Upper lobe of left lung (tissue), 6 donors: ENCODE results near the gene SMYD3. TPM values are rescaled to one million over a fixed set of nuclear protein-coding genes. Genes with fewer than 3 reads are reported as not detected.

Experiments
- ATAC-seq, 2 donors: fragments of 200-7000 bp; cut with Tn5 transposase; one replicate each; pipeline ENCODE4 v1.9.1; 2022; ENCODE audit warnings: mild to moderate bottlenecking in 2 of 2, moderate library complexity in 2 of 2; ENCODE audit not compliant: low FRiP score in 2 of 2
- DNase-seq, 2 donors: peaks; one replicate each; pipeline ENCODE4 v3.0.0-alpha.2; 2019 to 2020
- H3K27ac ChIP-seq, 4 donors: fragments of 200-600 bp; sonication (generic); one replicate each; pipeline ENCODE4 v1.5.1; 2016 to 2019
- H3K27me3 ChIP-seq, 4 donors: fragments of 200-600 bp; sonication (generic); one replicate each; pipeline ENCODE4 v1.5.1; 2017 to 2019
- H3K36me3 ChIP-seq, 4 donors: fragments of 200-600 bp; sonication (generic); one replicate each; pipeline ENCODE4 v1.5.1; 2016 to 2019
- H3K4me1 ChIP-seq, 4 donors: fragments of 200-600 bp; sonication (generic); one replicate each; pipeline ENCODE4 v1.5.1; 2018 to 2019
- H3K4me3 ChIP-seq, 4 donors: fragments of 200-600 bp; sonication (generic); one replicate each; pipeline ENCODE4 v1.5.1; 2017 to 2019; ENCODE audit warnings: mild to moderate bottlenecking in 2 of 4, moderate library complexity in 1 of 4
- H3K9me3 ChIP-seq, 4 donors: fragments of 200-600 bp; sonication (generic); one replicate each; pipeline ENCODE4 v1.5.1; 2018 to 2019
- EP300 ChIP-seq, 4 donors: sonication (generic); formaldehyde crosslinking; IDR thresholded peaks; one replicate each; pipeline ENCODE4 v1.5.1; 2017; ENCODE audit warnings: antibody characterized with exemption in 4 of 4, control low read depth in 2 of 4
- POLR2A ChIP-seq, 4 donors: fragments of 450-650 bp; IDR thresholded peaks; one replicate each; pipeline ENCODE4 v1.5.1; 2016 to 2017; ENCODE audit warnings: antibody characterized with exemption in 4 of 4, mild to moderate bottlenecking in 2 of 4
- POLR2AphosphoS5 ChIP-seq, 2 donors: sonication (generic); formaldehyde crosslinking; IDR thresholded peaks; one replicate each; pipeline ENCODE4 v1.5.1; 2017; ENCODE audit warnings: antibody characterized with exemption in 2 of 2
- WGBS, 2 donors: methylation state at CpG; one replicate each; pipeline ENCODE4 v1.1.5; 2017 to 2018; 5-methylcytosine and 5-hydroxymethylcytosine counted together
- total RNA-seq, 6 donors: library from RNA; depleted of rRNA in 4 of 6; stranded (reverse); fragments of >200 nt in 4 of 6; gene quantifications; one replicate each; pipeline versions ENCODE4 v1.1.0 to v1.2.1, GENCODE V29; 2016 to 2021
- TF ChIP-seq, protein P1 (sequence below), 6 experiments: fragments of 450-650 bp in 4 of 6; fragments of 200-600 bp in 2 of 6; sonication (generic) in 2 of 6; IDR thresholded peaks; one replicate each; pipeline ENCODE4 v1.5.1; 2016 to 2019; ENCODE audit warnings: antibody characterized with exemption in 6 of 6
- donor health status: DM: no; HTN: no; CAD: no; lungs with moderate emphysema.
- donor health status: DM: no; HTN: yes; CAD: no; lungs with severe emphysema.

Gene SMYD3
- total RNA-seq, 6 donors from 2014 or later, result 22.7 to 109 (median 34.0) TPM

- DNase-seq (no peak), ATAC-seq (no peak)
- no peak overlapping the region for H3K27ac ChIP-seq
- H3K27me3 ChIP-seq, result no peaks in the 10 kb centered on the region
- no peaks in the 10 kb centered on the region for H3K9me3 ChIP-seq
- TF ChIP-seq POLR2AphosphoS5 (IDR thresholded peaks at IDR 0.05) (no peak), POLR2A (IDR thresholded peaks at IDR 0.05) (no peak), EP300 (IDR thresholded peaks at IDR 0.05) (no peak)
- TF ChIP-seq, protein P1, sequence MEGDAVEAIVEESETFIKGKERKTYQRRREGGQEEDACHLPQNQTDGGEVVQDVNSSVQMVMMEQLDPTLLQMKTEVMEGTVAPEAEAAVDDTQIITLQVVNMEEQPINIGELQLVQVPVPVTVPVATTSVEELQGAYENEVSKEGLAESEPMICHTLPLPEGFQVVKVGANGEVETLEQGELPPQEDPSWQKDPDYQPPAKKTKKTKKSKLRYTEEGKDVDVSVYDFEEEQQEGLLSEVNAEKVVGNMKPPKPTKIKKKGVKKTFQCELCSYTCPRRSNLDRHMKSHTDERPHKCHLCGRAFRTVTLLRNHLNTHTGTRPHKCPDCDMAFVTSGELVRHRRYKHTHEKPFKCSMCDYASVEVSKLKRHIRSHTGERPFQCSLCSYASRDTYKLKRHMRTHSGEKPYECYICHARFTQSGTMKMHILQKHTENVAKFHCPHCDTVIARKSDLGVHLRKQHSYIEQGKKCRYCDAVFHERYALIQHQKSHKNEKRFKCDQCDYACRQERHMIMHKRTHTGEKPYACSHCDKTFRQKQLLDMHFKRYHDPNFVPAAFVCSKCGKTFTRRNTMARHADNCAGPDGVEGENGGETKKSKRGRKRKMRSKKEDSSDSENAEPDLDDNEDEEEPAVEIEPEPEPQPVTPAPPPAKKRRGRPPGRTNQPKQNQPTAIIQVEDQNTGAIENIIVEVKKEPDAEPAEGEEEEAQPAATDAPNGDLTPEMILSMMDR (IDR thresholded peaks at IDR 0.05), result no peak
- H3K4me1 ChIP-seq, result no peaks in the 10 kb centered on the region
- H3K4me3 ChIP-seq, result no peak overlapping the region
- H3K36me3 ChIP-seq, result peaks cover 0 to 3% (median 0%) of the 10 kb centered on the region in 4 donors
- WGBS, 2 donors, result 71 to 92% methylated on average over 2 of the region's 2 CpGs
These were observed 606.0 kb downstream of the SMYD3 start for GRCh38 chr1:245901037-245901436.

DNA sequence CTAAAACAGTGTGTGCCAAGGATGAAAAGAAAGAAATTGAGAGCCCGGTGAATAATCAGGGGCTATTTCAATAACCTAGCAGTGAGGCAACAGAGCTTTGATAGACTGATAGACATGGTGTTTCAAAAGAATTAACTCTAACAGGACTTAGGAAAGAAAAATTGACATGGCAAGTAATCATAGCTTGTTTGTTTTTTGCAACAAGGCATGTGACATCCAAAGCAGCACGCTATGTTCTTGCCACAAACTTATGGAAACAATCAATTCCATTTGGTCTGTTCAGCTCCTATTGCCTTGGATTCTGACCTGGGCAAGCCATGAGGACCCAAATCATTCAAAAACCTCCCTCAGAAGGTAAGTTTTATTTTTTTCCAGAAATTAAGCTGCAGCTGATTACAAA lies 608.5 kb downstream of the SMYD3 start:
- TF ChIP-seq, protein P1 (IDR thresholded peaks at IDR 0.05), result no peak
- TF ChIP-seq POLR2A (IDR thresholded peaks at IDR 0.05) (no peak), EP300 (IDR thresholded peaks at IDR 0.05) (no peak), POLR2AphosphoS5 (IDR thresholded peaks at IDR 0.05) (no peak)
- H3K9me3 ChIP-seq, result no peaks in the 10 kb centered on the region
- DNase-seq (no peak), ATAC-seq (no peak)
- no peaks in the 10 kb centered on the region for H3K4me1 ChIP-seq
- WGBS, 2 donors, result 91 to 98% methylated on average over 2 of the region's 2 CpGs
- no peak overlapping the region for H3K4me3 ChIP-seq
- H3K27ac ChIP-seq, result no peak overlapping the region
- H3K36me3 ChIP-seq, result no peaks in the 10 kb centered on the region
- no peaks in the 10 kb centered on the region for H3K27me3 ChIP-seq

DNA sequence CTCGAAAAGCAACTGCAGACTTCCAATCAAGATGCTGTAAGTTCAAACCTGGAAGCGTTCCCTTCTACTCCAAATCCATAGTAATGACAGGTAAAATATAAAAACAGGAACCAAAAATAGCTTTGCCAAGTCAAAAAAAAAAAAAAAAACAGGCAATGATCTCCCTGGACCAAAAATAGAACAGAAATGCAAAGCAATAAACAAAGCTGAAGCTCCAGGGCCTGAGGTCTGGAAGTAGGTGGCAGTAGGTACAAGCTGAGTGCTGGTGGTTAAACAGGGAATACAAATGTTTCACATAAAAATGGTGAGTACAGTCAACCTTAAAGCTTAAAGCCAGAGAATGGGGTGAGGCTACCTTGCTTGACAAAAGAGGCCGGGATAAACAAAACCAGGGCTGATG lies 610.8 kb downstream of the SMYD3 start:
- Histone ChIP-seq H3K4me3 (no peak overlapping the region), H3K9me3 (no peaks in the 10 kb centered on the region), H3K36me3 (no peaks in the 10 kb centered on the region), H3K27me3 (no peaks in the 10 kb centered on the region), H3K27ac (no peak overlapping the region), H3K4me1 (no peaks in the 10 kb centered on the region)
- ATAC-seq (no peak), DNase-seq (no peak)
- TF ChIP-seq POLR2A (IDR thresholded peaks at IDR 0.05), result no peak
- TF ChIP-seq, protein P1 (IDR thresholded peaks at IDR 0.05), result no peak
- no peak for TF ChIP-seq EP300 (IDR thresholded peaks at IDR 0.05)
- TF ChIP-seq POLR2AphosphoS5 (IDR thresholded peaks at IDR 0.05), result no peak
- 87 to 92% methylated on average over 3 of the region's 3 CpGs for WGBS, 2 donors

DNA sequence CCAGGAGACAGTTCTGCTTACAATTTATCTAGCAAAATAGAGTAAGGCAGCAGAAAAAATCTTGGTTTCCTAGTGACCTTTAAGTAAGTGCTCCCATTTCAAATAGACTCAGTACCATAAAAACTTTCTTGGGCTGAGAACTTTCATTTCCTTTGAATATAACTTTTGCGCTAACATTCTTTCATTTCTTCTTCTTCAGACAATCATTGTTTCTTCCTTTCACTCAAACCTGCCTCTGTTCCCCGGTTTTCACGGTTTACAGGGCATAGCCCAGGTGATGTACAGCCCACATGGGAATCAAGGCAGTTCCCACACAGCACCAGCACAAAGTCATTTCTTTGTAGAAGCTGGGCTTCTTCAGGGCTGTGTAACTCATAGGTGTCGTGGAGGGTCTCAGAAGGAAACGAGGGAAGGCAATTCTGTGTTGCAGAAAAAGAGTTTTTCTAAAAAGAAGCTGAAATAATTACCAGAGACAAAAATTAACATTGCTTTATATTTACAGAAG lies 611.6 kb downstream of the SMYD3 start:
- 92 to 95% methylated on average over 5 of the region's 5 CpGs for WGBS, 2 donors
- no peaks in the 10 kb centered on the region for H3K36me3 ChIP-seq
- TF ChIP-seq, protein P1 (IDR thresholded peaks at IDR 0.05), result no peak
- no peak for TF ChIP-seq POLR2A (IDR thresholded peaks at IDR 0.05)
- TF ChIP-seq EP300 (IDR thresholded peaks at IDR 0.05), result no peak
- no peak for TF ChIP-seq POLR2AphosphoS5 (IDR thresholded peaks at IDR 0.05)
- H3K4me1 ChIP-seq, result no peaks in the 10 kb centered on the region
- no peak for DNase-seq
- no peaks in the 10 kb centered on the region for H3K27me3 ChIP-seq
- no peaks in the 10 kb centered on the region for H3K9me3 ChIP-seq
- H3K4me3 ChIP-seq, result no peak overlapping the region
- H3K27ac ChIP-seq, result no peak overlapping the region
- no peak for ATAC-seq

DNA sequence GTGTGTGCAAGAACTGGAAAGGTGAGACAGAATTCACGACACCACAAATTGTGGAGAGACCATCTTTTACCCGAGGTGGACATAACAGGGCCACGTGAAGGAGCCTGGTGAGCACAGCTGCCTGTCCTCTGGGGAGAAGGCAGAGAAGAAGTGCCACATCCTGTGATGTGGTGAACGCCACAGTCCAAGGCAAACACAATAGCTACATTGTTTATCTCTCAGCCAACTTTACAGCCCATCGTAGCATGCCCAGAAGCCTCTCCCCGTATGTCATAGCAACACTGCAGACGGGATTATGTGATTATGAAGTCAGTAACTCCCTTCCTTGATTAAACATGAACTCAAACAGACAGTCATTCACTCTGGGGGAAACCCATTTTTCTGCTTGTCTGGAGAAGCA lies 612.2 kb downstream of the SMYD3 start:
- no peaks in the 10 kb centered on the region for H3K27me3 ChIP-seq
- no peak for TF ChIP-seq EP300 (IDR thresholded peaks at IDR 0.05)
- no peak for TF ChIP-seq POLR2A (IDR thresholded peaks at IDR 0.05)
- TF ChIP-seq POLR2AphosphoS5 (IDR thresholded peaks at IDR 0.05), result no peak
- TF ChIP-seq, protein P1 (IDR thresholded peaks at IDR 0.05), result no peak
- H3K36me3 ChIP-seq, result no peaks in the 10 kb centered on the region
- no peak overlapping the region for H3K27ac ChIP-seq
- 68 to 77% methylated on average over 7 of the region's 7 CpGs for WGBS, 2 donors
- no peak for ATAC-seq
- no peak overlapping the region for H3K4me3 ChIP-seq
- DNase-seq, result no peak
- no peaks in the 10 kb centered on the region for H3K4me1 ChIP-seq
- no peaks in the 10 kb centered on the region for H3K9me3 ChIP-seq
